Thymus (tissue), 11 donors: ENCODE results near the gene PGM5. TPM values are rescaled to one million over a fixed set of nuclear protein-coding genes. Genes with fewer than 3 reads are reported as not detected.
"Not testable (repeated sequence)": the region's sequence is repeated elsewhere in the genome, so short reads cannot be mapped to it uniquely, and the experiment has no call there.

Experiments
- DNase-seq, 9 donors: peaks; one replicate each; pipeline ENCODE4 v3.0.0-alpha.2; 2013; ENCODE audit warnings: low spot score in 9 of 9, low read depth in 6 of 9, missing footprints in 1 of 9
- H3K27ac ChIP-seq, 2 donors: one replicate each; pipeline ENCODE4 v1.5.1; 2013; ENCODE audit warnings: control low read depth in 1 of 2, low read depth in 1 of 2, low read length in 1 of 2, mild to moderate bottlenecking in 1 of 2, moderate library complexity in 1 of 2
- H3K27me3 ChIP-seq, 2 donors: one replicate each; pipeline ENCODE4 v1.5.1; 2013; ENCODE audit warnings: low read length in 1 of 2; ENCODE audit not compliant: control insufficient read depth in 2 of 2, insufficient read depth in 1 of 2
- H3K36me3 ChIP-seq, 2 donors: one replicate each; pipeline ENCODE4 v1.5.1; 2013; ENCODE audit warnings: low read length in 1 of 2, mild to moderate bottlenecking in 1 of 2, moderate library complexity in 1 of 2; ENCODE audit not compliant: control insufficient read depth in 2 of 2, insufficient read depth in 2 of 2
- H3K4me1 ChIP-seq, 2 donors: one replicate each; pipeline ENCODE4 v1.5.1; 2013; ENCODE audit warnings: low read length in 2 of 2; ENCODE audit not compliant: control insufficient read depth in 2 of 2, insufficient read depth in 2 of 2
- H3K4me3 ChIP-seq, 2 donors: one replicate each; pipeline ENCODE4 v1.5.1; 2013; ENCODE audit warnings: low read length in 2 of 2, control low read depth in 1 of 2, mild to moderate bottlenecking in 1 of 2
- H3K9me3 ChIP-seq, 2 donors: one replicate each; pipeline ENCODE4 v1.5.1; 2013; ENCODE audit warnings: low read length in 1 of 2, mild to moderate bottlenecking in 1 of 2; ENCODE audit not compliant: control insufficient read depth in 2 of 2, insufficient read depth in 1 of 2
- WGBS: extraction: QIAGEN DNeasy Blood & Tissue Kit; methylation state at CpG from one replicate; pipeline ENCODE4 v1.1.7; 2013; 5-methylcytosine and 5-hydroxymethylcytosine counted together
- polyA plus RNA-seq: library from polyadenylated mRNA; stranded (reverse); fragments of 200-250 nt; gene quantifications from one replicate; pipeline ENCODE4 v1.2.3, GENCODE V29; 2013
- total RNA-seq: library from RNA; stranded (reverse); fragments of 120-200 nt; gene quantifications from one replicate; pipeline ENCODE4 v1.2.4, GENCODE V29; 2013
- donor health status: healthy.

PGM5 gene
- total and polyA plus RNA-seq, 2 donors, result 4.3 to 5.2 TPM

DNA sequence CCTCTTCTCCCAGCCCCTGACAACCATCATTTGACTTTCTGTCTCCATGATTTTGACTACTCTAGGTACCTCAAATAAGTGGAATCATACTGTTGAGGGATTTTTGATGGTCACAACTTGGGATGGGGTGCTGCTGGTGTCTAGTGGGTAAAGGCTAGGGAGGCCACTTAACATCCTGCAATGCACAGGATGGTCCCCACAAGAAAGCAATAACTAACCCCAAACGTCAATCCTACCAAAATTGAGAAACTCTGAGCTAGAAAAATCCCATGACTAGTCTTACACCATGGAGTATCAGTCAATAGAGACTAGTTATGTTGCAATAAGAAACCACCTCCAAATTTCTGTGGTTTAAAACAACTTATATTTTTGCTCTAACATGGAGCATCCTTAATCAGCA is 24.3 kb upstream of the PGM5 start:
- H3K9me3 ChIP-seq, H3K4me1 ChIP-seq, H3K27me3 ChIP-seq, H3K27ac ChIP-seq, DNase-seq, H3K4me3 ChIP-seq, H3K36me3 ChIP-seq: not testable (repeated sequence)
- 88% methylated on average over 1 of the region's 1 CpG for WGBS

DNA sequence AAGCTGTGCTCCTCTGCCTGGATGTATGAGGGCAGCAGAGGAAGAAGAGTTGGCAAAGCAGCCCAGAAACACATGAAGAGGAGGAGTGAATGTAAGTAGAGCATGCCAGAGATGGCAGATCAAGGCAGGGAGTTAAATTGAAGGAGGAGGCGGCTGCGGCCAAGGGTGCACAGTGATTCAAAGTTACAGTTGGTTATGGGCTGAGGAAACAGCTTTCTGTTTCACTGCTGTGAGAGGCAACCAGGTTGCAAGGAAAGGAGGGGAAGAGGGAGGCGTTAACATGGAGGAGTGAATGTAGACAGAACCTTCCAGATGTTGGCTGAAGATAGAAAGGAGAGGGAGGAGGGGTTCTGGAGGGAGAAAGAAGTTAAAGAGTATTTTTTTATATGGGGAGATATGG is 20.5 kb upstream of the PGM5 start:
- not testable (repeated sequence) for H3K27ac ChIP-seq, H3K27me3 ChIP-seq, DNase-seq, H3K9me3 ChIP-seq, H3K4me1 ChIP-seq, H3K4me3 ChIP-seq, H3K36me3 ChIP-seq
- WGBS, result 59% methylated on average over 2 of the region's 3 CpGs

DNA sequence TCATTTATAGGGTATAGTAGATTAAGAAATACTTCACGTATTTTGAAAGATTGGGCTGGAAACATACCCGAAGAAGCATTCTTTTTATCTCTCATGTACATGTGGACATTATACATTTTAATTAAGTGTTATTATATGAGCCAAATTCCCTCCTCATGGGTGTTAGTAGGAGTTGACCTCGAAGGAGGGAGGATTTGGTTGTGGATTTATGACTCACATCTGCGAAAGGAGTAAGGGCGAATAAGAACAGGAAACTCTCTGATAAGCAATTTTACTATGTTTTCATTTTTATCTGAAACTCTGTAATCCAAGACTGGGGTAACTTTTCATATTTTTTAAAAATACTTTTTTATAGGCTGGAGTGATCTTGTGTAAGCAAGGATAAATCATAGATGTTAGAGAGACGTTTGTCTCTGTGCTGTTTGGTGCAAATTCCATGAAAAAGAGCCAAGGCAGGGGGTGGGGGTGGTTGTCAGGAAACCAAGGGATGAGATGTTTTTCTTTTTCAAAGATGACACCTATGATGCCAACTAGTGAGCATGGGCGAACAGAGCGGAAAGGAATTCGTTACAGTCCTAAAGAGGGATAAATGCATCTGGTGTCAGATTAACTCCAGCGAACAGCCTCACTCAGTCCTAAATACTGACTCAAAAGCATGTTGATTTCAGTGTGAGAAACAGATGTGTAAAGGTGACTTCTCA is 19.6 kb upstream of the PGM5 start:
- not testable (repeated sequence) for H3K4me1 ChIP-seq, H3K4me3 ChIP-seq, H3K27ac ChIP-seq, H3K9me3 ChIP-seq, DNase-seq, H3K36me3 ChIP-seq, H3K27me3 ChIP-seq
- 78% methylated on average over 5 of the region's 10 CpGs for WGBS

DNA sequence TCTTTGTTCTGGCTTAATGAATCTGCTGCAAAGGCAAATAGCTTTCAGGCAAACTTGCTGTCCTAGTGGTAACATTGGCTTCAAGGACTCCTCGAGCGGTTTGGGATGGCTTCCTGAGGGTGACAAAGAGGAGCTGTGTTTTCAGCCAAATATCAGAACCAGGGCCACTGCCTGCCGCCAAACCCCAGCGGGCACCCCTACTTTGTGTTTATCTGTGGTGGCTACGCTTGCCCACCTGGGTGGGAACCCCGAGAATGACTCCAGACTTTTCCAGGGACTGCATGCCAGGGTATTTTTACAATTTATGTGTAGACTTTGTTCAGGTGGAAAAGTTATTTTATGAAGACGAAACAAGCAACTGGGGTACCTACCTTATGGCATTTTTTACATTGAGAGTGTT is 18.4 kb upstream of the PGM5 start:
- H3K9me3 ChIP-seq, H3K27me3 ChIP-seq, H3K4me3 ChIP-seq, DNase-seq, H3K36me3 ChIP-seq, H3K4me1 ChIP-seq, H3K27ac ChIP-seq: not testable (repeated sequence)
- WGBS, result 92% methylated on average over 7 of the region's 7 CpGs

DNA sequence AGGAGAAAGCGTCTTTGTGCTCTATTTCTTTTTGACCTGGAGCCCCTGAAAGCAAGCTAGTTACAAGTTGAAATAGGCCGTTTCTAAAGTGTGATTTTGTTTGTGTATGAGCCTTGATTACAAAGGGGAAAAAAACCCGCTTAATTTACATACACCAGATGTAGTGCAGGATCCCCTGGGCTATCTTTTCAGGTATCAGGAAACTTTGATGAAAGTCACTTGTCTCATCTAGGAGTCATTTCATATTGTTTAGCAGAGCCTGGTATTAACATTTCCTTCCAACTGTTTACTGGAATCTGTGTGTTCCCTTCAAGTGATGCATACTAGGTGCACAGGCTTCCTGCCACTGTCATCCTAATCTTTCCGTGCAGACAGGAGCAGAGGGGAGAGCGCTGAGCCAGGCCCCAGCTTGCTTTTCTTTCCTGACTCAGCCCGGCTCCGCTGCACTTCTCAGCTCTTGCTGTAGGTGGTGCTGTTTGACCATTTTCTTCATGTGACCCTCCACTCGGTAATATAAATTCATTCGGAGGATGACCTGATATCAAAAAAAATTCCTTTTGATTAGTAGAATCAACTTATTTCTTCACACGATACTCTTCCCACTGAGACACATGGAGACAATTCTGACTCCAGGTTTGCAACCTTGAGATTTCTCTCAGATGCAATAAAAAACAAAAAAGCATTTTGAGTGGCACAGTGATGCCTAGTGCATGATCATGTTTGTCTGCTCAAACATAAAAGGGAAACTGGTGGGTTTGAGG is 14.0 kb upstream of the PGM5 start:
- not testable (repeated sequence) for H3K27ac ChIP-seq, H3K9me3 ChIP-seq, DNase-seq, H3K36me3 ChIP-seq, H3K4me3 ChIP-seq, H3K27me3 ChIP-seq, H3K4me1 ChIP-seq
- 19% methylated on average over 4 of the region's 10 CpGs for whole genome bisulfite sequencing

DNA sequence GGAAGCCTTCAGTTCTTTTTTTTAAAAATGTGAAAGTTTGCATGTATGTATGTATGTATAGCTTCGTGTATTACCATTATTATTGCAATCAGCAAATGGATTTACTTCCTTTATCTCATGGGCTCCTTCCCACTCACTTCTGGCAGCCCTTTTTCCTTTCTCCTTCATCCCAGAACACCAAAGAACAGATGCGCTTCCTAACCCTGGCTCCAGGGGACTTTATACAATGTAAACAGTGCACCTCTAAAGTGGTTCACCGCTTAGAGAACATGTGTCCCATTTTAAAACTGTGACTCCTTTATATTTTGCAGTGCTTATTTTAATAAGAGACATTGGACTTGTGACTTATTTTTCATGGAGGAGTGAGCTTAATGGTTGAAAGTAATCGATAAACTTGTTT is 13.2 kb upstream of the PGM5 start:
- not testable (repeated sequence) for H3K36me3 ChIP-seq, H3K9me3 ChIP-seq, H3K4me1 ChIP-seq, DNase-seq, H3K27ac ChIP-seq, H3K4me3 ChIP-seq, H3K27me3 ChIP-seq
- WGBS, result 77% methylated on average over 3 of the region's 4 CpGs

DNA sequence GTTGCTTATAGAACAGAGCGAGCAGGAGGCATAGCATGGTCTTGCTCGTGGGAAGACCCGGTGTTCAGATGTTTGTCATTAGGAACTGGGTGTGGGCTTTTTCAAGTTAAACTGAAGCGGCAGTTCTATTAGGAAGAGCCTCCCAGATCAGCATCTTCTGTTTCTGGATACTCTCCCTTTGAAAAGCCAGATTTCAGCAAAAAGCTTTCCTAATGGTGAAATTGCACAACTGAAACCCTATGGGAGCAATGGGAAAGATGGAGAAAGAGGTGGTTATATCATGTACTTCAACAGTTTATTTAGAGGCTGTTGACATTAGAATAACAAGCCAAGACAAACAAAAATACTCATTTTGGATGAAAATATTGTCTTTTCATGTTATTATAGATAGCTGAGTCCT is 12.4 kb upstream of the PGM5 start:
- DNase-seq, H3K4me1 ChIP-seq, H3K4me3 ChIP-seq, H3K36me3 ChIP-seq, H3K9me3 ChIP-seq, H3K27ac ChIP-seq, H3K27me3 ChIP-seq: not testable (repeated sequence)
- WGBS, result 82% methylated on average over 3 of the region's 4 CpGs

DNA sequence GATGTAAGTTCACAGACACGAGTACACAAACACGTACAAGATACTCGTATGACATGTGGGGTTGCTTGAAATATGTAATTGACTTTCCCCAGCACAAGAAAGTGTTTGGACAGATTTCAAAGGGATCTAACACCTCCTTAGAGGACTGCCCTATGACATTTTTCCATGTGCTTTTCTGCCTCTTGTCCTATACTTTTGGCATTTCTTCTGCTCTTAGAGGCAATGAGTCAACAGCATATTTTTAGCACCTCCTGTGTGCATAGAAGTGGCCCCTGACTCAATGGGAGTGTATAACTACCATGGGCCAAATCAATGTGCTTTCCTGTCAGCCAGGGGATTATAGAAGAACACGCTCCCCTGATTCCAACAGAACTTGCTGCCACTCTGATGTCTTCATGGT is 4.7 kb upstream of the PGM5 start:
- not testable (repeated sequence) for H3K4me1 ChIP-seq, H3K36me3 ChIP-seq, H3K27ac ChIP-seq, H3K4me3 ChIP-seq, DNase-seq, H3K9me3 ChIP-seq
- H3K27me3 ChIP-seq, result peaks cover 0 to 14% of the 10 kb centered on the region in 2 donors
- 94% methylated on average over 4 of the region's 4 CpGs for WGBS

DNA sequence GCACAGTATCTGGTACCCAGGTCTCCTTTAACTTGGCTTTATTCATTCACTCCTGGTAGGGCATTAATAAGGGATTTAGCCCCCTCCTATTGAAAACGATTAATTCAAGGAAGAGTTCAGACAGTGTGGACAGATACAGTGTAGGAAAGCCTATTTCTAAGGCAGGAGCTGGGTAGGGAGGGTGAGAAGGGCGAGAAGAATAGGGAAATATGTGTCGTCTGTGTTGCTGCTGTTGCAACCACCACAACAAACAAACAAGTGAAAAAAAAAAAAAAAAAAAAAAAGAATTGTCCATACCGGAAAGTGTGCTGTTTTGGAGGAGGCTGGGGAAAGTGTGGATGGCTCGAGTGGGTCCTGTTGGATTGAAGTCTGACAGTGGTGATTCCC is 425 bp upstream of the PGM5 start:
- H3K4me3 ChIP-seq, H3K36me3 ChIP-seq, H3K9me3 ChIP-seq, DNase-seq, H3K27ac ChIP-seq, H3K4me1 ChIP-seq: not testable (repeated sequence)
- WGBS, result 25% methylated on average over 5 of the region's 5 CpGs
- peaks cover 6 to 22% of the 10 kb centered on the region in 2 donors for H3K27me3 ChIP-seq
